ENCODE results near the gene P3H2.

Gene P3H2

DNA sequence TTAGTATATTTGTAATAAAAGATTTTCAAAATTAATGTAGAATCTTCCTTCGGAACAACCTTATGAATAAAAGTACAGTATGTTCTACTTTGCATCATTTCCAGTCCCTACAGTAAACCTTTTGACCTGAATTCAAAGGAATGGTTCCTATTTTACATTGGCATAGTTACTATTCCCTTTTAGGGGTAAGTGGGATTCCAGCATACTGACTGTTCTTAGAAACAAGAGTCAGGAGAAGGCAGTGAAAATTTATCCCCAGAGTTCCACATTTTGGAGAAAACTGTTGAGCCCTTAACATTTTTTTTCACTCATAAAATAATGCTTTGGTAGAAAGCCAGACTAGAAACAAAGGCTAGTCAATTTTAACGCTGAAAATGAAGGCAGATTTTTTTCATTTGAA lies 78.1 kb downstream of the P3H2 start:
- Mint-ChIP-seq H3K9me3 (no peaks in the 10 kb centered on the region), H3K4me3 (no peak overlapping the region), H3K36me3 (ENCODE audit: low read depth) (no peaks in the 10 kb centered on the region), H3K27me3 (no peaks in the 10 kb centered on the region), H3K27ac (no peak overlapping the region), H3K4me1 (ENCODE audit: low read depth) (no peaks in the 10 kb centered on the region)
- intact Hi-C loops (cut with micrococcal nuclease): no loop called here

DNA sequence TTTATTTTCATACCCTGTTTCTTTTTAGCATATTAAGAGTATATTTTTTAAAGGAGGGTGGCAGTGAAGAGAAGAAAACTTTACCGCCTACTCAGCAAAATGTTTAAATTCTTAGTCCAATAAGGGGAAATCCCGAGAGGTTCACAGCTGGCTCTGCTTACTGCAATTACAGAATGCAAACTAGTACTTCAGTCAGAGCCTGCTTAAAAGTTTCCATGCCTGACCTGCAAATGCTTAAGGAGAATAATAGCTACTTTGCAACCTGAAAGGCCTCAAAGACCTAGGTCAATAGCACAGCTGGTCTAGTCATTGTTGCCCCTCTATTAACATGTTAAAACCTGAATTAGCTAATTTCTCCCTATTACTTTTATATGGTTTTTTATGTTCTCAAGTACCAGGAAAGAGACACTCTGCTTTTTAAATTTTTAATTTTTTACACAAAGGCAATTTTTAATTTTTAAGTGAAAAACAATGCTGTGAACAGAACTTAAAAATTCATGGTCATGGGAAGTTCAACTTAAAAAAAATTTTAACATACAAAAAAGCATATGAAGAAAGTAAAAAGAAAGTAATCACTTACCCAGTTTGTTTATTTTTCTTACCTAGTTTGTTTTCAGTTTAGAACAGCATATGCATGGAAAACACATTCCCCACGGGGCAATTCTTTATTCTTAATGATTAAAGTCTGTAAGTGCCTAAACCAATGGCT lies 79.2 kb downstream of the P3H2 start:
- H3K27me3 Mint-ChIP-seq: no peaks in the 10 kb centered on the region

DNA sequence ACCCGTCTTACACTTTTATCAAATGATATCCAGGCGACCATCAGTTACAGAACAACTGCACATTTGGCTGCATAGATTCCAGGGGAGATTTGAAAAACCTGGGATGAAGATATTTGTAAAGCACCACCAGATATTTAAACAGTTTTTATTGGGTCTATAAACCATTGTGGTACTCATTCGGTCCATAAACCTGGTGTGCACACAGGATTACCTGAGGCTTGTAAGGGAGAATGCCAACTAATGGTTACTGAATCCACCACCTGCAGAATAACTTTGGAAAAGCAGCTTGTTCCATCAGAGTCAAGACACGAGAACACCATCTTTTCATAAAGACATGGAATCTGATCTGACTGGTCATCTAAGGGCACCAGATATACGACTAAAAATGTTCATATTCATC lies 80.6 kb downstream of the P3H2 start:
- no peak overlapping the region for H3K27ac Mint-ChIP-seq
- no peaks in the 10 kb centered on the region for H3K27me3 Mint-ChIP-seq
- no peaks in the 10 kb centered on the region for H3K9me3 Mint-ChIP-seq
- no peaks in the 10 kb centered on the region for H3K4me1 Mint-ChIP-seq (ENCODE audit: low read depth)
- no peak overlapping the region for H3K4me3 Mint-ChIP-seq
- no peaks in the 10 kb centered on the region for H3K36me3 Mint-ChIP-seq (ENCODE audit: low read depth)
- intact Hi-C loops (cut with micrococcal nuclease): no loop called here

More for the DNA sequence above, 79.2 kb downstream of the P3H2 start:
- intact Hi-C loops (cut with micrococcal nuclease): no loop called here
- Mint-ChIP-seq H3K9me3 (no peaks in the 10 kb centered on the region), H3K4me1 (ENCODE audit: low read depth) (no peaks in the 10 kb centered on the region), H3K36me3 (ENCODE audit: low read depth) (no peaks in the 10 kb centered on the region), H3K4me3 (no peak overlapping the region), H3K27ac (no peak overlapping the region)

- H3K27ac Mint-ChIP-seq: no peak overlapping the region
- no peaks in the 10 kb centered on the region for H3K27me3 Mint-ChIP-seq
- intact Hi-C loops (cut with micrococcal nuclease): no loop called here
- H3K36me3 Mint-ChIP-seq (ENCODE audit: low read depth): no peaks in the 10 kb centered on the region
- no peaks in the 10 kb centered on the region for H3K4me1 Mint-ChIP-seq (ENCODE audit: low read depth)
- no peak overlapping the region for H3K4me3 Mint-ChIP-seq
- no peaks in the 10 kb centered on the region for H3K9me3 Mint-ChIP-seq
Observed at GRCh38 chr3:190038050-190038933, 82.4 kb downstream of the P3H2 start.

DNA sequence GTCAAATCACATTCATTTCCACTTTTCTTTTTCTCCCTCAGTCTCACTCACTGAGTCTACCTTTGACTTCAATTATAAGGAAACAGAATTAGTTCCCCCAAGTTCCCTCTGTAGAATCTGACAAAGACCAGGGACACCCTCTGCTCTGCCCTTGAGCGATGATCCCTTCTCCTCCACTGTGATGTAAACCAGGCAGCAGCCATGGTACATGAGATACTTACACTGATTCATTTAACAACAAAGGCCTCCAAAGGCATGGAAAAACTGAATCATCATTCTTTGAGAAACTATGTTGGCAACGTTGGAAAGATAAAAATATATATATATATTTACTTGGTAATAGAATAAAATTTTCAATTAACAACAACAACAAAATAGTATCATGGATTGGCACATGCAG lies 84.1 kb downstream of the P3H2 start:
- Mint-ChIP-seq H3K27ac (no peak overlapping the region), H3K27me3 (no peaks in the 10 kb centered on the region), H3K4me3 (no peak overlapping the region), H3K4me1 (ENCODE audit: low read depth) (no peaks in the 10 kb centered on the region), H3K9me3 (no peaks in the 10 kb centered on the region), H3K36me3 (ENCODE audit: low read depth) (no peaks in the 10 kb centered on the region)
- intact Hi-C loops (cut with micrococcal nuclease): no loop called here

DNA sequence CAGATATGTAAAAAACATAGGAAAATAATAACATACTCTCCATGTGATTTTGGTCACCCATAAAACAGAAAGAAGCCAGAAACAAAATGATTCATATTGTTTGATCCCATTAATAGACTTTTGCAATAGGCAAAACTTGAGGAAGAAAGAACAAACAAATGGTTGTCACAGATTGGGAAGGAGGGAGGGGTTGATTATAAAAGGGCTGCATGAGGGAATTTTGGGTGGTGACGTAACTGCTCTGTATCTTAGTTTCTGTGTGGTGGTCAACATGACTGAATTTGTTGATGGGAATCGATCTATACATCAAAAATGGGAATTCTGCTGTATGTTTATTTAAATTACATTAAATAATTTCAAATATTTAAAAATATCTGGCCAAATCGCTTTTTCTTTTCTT lies 86.3 kb downstream of the P3H2 start:
- no peak overlapping the region for H3K27ac Mint-ChIP-seq
- no peaks in the 10 kb centered on the region for H3K36me3 Mint-ChIP-seq (ENCODE audit: low read depth)
- no peak overlapping the region for H3K4me3 Mint-ChIP-seq
- H3K4me1 Mint-ChIP-seq (ENCODE audit: low read depth): no peaks in the 10 kb centered on the region
- H3K27me3 Mint-ChIP-seq: no peaks in the 10 kb centered on the region
- intact Hi-C loops (cut with micrococcal nuclease): no loop called here
- H3K9me3 Mint-ChIP-seq: no peaks in the 10 kb centered on the region

DNA sequence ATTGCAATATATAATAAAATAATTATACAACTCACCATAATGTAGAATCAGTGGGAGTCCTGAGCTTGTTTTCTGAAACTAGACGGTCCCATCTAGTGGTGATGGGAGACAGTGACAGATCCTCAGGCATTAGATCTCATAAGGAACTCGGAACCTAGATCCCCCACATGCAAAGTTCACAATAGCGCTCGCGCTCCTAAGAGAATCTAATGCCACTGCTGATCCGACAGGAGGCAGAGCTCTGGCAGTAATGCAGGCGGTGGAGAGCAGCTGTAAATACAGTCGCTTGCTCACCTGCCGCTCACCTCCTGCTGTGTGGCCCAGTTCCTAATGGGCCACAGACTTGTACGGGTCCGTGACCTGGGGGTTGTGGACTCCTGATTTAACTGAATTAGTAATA lies 87.8 kb downstream of the P3H2 start:
- no peaks in the 10 kb centered on the region for H3K36me3 Mint-ChIP-seq (ENCODE audit: low read depth)
- no peaks in the 10 kb centered on the region for H3K4me1 Mint-ChIP-seq (ENCODE audit: low read depth)
- no peak overlapping the region for H3K27ac Mint-ChIP-seq
- no peaks in the 10 kb centered on the region for H3K9me3 Mint-ChIP-seq
- H3K4me3 Mint-ChIP-seq: no peak overlapping the region
- intact Hi-C loops (cut with micrococcal nuclease): no loop called here
- H3K27me3 Mint-ChIP-seq: no peaks in the 10 kb centered on the region

DNA sequence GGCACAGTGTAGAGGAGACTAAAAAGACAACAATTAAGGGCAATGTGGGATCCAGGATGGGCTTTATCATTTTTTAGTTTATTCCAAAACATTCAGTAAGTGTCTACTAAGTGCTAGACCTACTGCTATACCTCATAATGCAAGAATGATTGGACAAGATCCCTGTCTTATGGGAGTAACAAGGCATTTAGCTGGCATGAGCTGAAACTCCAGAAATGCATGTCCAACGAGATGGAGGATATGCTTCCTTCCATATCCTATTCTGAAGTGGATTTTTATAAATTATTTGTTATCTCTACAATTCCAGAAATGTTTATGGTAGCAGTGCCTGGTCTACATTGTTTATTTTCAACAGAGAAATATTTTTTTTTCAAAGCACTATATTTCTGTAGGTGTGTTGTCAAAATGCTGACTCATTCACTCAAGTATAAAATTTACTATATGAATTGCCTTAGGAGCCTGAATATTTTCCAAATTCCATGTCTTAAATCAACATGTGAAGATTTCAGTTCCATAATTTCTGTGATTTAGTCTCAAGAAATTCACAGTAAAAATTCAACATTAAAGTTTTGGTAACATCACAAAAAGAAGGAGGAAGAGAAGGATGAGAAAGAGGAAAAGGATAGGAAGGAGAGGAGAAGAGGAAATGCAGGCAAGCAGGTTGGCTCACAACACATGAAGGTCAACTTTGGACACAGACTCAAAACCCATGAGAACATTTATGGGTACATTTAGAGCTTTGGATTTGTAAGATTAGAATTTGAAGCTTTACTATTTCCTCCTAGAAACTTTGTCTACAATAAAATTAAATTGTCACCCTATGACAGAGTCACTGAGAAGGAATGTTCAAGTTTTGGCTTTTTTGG lies 88.6 kb downstream of the P3H2 start:
- Mint-ChIP-seq H3K9me3 (no peaks in the 10 kb centered on the region), H3K27ac (no peak overlapping the region), H3K4me1 (ENCODE audit: low read depth) (no peaks in the 10 kb centered on the region), H3K4me3 (no peak overlapping the region), H3K36me3 (ENCODE audit: low read depth) (no peaks in the 10 kb centered on the region), H3K27me3 (no peaks in the 10 kb centered on the region)
- intact Hi-C loops (cut with micrococcal nuclease): no loop called here

DNA sequence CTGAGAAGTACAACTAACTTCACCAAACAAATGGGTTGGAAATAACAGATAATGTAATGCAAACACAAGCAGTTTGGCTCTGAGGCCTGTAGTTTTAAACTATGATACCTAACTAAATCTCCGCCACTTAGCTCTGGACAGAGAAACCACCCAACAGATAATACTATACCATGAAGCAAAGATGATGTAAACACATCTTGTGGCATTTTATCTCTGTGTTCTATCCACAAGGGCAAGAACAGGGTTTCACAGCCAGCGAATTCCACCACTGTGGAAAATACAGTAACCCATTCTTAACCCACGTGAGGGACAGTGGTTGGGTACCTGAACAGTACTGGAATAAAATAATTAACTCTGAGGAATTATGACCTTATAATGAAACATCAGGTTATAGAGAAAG lies 93.6 kb downstream of the P3H2 start:
- H3K27me3 Mint-ChIP-seq: no peaks in the 10 kb centered on the region
- H3K36me3 Mint-ChIP-seq (ENCODE audit: low read depth): no peaks in the 10 kb centered on the region
- intact Hi-C loops (cut with micrococcal nuclease): no loop called here
- H3K4me1 Mint-ChIP-seq (ENCODE audit: low read depth): no peaks in the 10 kb centered on the region
- no peak overlapping the region for H3K4me3 Mint-ChIP-seq
- no peak overlapping the region for H3K27ac Mint-ChIP-seq
- no peaks in the 10 kb centered on the region for H3K9me3 Mint-ChIP-seq

DNA sequence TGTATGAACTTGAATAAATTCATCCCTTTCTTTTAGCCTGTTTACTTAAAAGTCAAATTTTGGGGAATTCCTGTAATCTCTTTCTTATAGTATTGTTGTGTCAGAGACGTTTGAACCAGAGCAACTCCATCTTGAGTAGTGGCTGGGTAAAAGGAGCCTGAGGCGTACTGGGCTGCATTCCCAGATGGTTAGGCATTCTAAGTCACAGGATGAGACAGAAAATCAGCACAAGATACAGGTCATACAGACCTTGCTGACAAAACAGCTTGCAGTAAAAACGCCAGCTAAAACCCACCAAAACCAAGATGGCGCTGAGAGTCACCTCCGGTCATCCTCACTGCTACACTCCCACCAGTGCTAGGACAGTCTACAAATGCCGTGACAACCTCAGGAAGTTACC lies 94.5 kb downstream of the P3H2 start:
- H3K4me1 Mint-ChIP-seq (ENCODE audit: low read depth): no peaks in the 10 kb centered on the region
- H3K9me3 Mint-ChIP-seq: no peaks in the 10 kb centered on the region
- intact Hi-C loops (cut with micrococcal nuclease): no loop called here
- H3K36me3 Mint-ChIP-seq (ENCODE audit: low read depth): no peaks in the 10 kb centered on the region
- no peak overlapping the region for H3K27ac Mint-ChIP-seq
- no peak overlapping the region for H3K4me3 Mint-ChIP-seq
- no peaks in the 10 kb centered on the region for H3K27me3 Mint-ChIP-seq

GRCh38 chr3:190024912-190025311 lies 95.8 kb downstream of the P3H2 start:
- no peaks in the 10 kb centered on the region for H3K27me3 Mint-ChIP-seq
- H3K9me3 Mint-ChIP-seq: no peaks in the 10 kb centered on the region
- H3K4me3 Mint-ChIP-seq: no peak overlapping the region
- intact Hi-C loops (cut with micrococcal nuclease): no loop called here
- H3K27ac Mint-ChIP-seq: no peak overlapping the region
- H3K36me3 Mint-ChIP-seq (ENCODE audit: low read depth): no peaks in the 10 kb centered on the region
- H3K4me1 Mint-ChIP-seq (ENCODE audit: low read depth): no peaks in the 10 kb centered on the region

GRCh38 chr3:190019844-190020243 lies 100.9 kb downstream of the P3H2 start:
- Mint-ChIP-seq H3K27ac (no peak overlapping the region), H3K27me3 (no peaks in the 10 kb centered on the region), H3K4me1 (ENCODE audit: low read depth) (no peaks in the 10 kb centered on the region), H3K4me3 (no peak overlapping the region), H3K36me3 (ENCODE audit: low read depth) (no peaks in the 10 kb centered on the region), H3K9me3 (no peaks in the 10 kb centered on the region)
- intact Hi-C loops (cut with micrococcal nuclease): no loop called here

DNA sequence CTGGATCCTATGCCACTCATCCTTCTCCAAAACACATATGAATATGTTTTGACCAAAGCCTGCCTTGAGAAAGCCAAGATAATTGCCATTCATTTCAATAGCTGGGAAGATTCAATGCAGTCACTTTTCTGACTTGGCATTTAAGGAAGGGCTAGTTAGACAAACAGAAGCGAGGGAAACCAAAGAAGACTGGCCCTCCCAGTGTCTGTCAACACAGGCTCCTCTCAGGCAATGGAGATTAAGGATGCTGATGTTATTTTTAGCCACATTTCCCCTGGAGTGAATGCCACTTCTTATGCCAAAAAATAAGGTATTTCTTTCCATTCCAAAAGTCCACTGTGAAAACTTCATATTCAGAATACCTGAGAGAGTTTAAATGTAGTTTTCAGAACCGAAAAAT lies 101.7 kb downstream of the P3H2 start:
- Mint-ChIP-seq H3K27me3 (no peaks in the 10 kb centered on the region), H3K27ac (no peak overlapping the region), H3K4me3 (no peak overlapping the region), H3K4me1 (ENCODE audit: low read depth) (no peaks in the 10 kb centered on the region), H3K9me3 (no peaks in the 10 kb centered on the region), H3K36me3 (ENCODE audit: low read depth) (no peaks in the 10 kb centered on the region)
- intact Hi-C loops (cut with micrococcal nuclease): no loop called here

- no peak overlapping the region for H3K4me3 Mint-ChIP-seq
- no peaks in the 10 kb centered on the region for H3K36me3 Mint-ChIP-seq (ENCODE audit: low read depth)
- intact Hi-C loops (cut with micrococcal nuclease): no loop called here
- no peak overlapping the region for H3K27ac Mint-ChIP-seq
- no peaks in the 10 kb centered on the region for H3K9me3 Mint-ChIP-seq
- no peaks in the 10 kb centered on the region for H3K27me3 Mint-ChIP-seq
- no peaks in the 10 kb centered on the region for H3K4me1 Mint-ChIP-seq (ENCODE audit: low read depth)
Observed at GRCh38 chr3:190018460-190018859, 102.2 kb downstream of the P3H2 start.
